GM21526 (cell line): ENCODE results near the gene NDUFAF8.
A peak's percentile ranks its signal among the peaks of the same experiment; 100 is the strongest.

Experiments
- ATAC-seq: cut with Tn5 transposase; IDR thresholded peaks from one replicate; pipeline ENCODE4 v1.9.1; 2021; ENCODE audit warnings: moderate library complexity; ENCODE audit not compliant: unreplicated experiment, low FRiP score

The NDUFAF8 gene, protein sequence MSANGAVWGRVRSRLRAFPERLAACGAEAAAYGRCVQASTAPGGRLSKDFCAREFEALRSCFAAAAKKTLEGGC

DNA sequence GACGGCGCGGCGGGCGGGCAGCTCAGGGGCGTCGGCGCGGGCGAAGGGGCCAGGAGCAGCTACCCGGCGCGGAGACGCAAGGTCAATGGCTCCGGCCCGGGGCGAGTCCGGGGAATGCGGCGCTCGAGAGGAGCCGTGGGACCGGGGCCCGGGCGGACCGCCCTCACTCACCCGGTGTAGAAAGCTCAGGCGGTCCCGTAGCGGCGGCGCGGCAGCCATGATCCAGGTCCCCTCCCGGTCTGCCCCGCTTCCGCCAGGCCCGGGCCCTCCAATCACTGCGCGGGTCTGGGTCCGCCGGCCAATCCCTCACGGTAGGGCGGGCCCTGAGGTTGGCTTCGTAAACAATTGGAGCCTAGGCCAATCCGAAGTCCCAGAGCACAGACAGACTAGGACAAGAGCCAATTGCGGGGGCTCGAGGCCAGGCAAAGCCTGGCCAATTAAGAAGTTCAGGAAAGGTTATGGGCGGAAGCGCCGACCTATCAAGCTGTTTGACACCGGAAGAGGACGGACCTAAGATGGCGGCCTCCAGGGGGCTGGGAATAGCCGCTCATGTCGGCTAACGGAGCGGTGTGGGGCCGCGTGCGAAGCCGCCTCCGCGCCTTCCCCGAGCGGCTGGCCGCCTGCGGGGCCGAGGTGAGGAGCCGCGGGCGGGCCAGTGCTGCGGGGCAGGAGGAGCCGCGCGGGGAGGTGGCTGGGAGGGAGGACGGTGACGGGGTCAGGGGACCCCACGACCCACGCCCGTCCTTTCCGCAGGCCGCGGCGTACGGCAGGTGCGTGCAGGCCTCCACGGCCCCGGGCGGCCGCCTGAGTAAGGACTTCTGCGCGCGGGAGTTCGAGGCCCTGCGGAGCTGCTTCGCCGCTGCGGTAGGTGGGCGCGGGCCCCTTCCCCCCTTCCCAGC is at the start of gene NDUFAF8, which contains the start of gene TEPSIN:
Gene NDUFAF8 (plus strand): TSS at position 504 of the 899 bp plus-strand sequence. CDS start 46 bp downstream, at position 550.
Gene TEPSIN (minus strand): TSS at position 241 of the 899 bp plus-strand sequence. CDS start 22 bp downstream, at position 219.
- peak; percentile 85 for ATAC-seq

- ATAC-seq = no peak
Measured at GRCh38 chr17:81189670-81190530, 49.2 kb upstream of the NDUFAF8 start.

- ATAC-seq = no peak
Measured at GRCh38 chr17:81190591-81190990, 48.5 kb upstream of the NDUFAF8 start.

DNA sequence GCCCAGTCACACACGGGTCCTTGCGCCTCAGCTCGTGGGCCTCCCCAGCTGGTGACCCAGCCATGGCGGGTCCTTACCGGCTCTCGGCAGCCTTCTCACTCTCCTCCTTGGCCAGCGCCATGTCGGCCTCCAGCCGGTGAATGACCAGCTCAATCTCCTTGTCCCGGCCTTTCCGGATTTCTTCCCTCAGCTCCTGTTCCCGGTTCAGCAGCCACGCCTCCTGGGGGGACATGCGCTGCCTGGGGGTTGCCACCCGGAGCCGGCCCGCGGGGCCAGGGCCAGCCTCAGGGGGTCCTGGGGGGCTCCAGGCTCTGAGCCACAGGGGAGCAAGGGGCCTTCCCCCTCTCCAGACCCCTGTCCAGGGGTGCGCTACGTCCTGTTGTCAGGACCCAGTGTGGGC is 48.0 kb upstream of the NDUFAF8 start:
- ATAC-seq = no peak

DNA sequence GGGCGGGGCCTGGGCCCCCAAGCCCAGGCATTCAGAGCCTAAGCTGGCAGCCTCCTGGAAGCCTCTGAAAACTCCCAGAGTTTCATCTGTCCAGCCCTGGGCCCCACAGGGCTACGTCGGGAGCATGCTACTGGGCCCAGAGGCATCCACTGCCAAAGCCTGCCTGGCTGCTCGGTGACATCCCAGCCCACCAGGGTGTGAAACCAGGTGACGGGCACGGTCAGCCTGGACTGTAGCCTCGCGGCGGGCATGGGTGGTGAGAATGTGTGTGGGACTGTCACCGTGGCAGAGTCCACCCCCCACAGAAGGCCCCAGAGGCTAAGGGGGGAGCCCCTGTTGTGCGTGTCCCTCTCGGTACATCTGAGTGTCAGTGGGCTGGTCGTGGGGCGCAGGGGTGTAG is 47.5 kb upstream of the NDUFAF8 start:
- no peak for ATAC-seq

- no peak for ATAC-seq
Measured at GRCh38 chr17:81192386-81193050, 46.6 kb upstream of the NDUFAF8 start.

DNA sequence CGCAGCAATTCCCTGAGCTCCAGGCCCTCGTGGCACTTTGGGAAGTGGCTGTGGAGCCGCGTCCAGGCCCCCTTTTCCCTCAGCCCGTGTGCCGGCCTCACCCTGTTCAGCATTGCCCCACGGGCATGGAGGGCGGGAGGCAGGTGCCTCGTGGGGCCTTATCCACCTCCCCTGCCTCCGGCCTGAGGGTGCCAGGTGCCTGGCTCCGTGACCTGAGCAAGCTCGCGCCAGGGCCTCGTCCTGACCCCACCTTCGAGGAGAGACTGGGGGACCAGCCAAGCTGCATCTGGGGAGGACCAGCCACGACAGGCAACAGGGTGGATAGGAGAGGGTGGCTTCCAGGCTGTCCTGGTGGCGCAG is 46.1 kb upstream of the NDUFAF8 start:
- no peak for ATAC-seq

DNA sequence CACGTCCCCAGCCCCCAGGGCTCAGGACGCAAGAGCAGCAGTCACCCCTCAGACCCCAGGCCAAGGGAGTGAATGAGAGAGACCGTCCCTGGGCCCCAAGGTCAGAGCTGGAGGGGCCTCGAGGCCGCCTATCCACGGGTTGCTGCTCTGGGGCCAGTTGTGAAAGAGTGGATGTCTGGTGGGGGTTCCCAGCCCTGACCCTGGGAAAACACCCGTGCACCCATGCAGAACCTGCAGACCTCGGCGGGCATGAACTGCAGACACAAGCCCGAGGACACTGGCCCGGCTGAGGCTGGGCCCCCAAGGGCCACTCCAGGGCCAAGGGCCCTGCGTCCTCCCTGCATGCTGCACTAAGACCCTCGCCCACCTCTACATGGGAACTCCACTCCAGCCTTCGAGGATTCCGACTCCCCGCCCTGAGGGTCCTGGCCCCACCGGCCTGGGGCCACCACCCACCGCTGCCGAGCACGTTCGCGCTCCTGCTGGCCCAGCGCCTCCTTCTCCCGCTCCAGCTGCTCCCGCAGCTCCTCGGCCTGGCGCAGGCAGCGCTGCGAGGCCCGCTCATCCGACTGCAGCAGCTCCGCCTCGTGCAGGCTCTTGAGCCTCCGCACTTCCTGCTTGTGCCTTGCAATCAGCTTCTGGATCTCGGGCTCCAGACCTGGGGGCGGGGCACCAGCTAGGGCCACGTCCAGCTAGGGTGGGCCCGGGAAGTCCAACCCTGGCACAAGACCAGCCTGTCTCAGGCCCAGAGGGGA is 45.5 kb upstream of the NDUFAF8 start:
- ATAC-seq = no peak

GRCh38 chr17:81194225-81194760 is 44.8 kb upstream of the NDUFAF8 start:
- no peak for ATAC-seq

DNA sequence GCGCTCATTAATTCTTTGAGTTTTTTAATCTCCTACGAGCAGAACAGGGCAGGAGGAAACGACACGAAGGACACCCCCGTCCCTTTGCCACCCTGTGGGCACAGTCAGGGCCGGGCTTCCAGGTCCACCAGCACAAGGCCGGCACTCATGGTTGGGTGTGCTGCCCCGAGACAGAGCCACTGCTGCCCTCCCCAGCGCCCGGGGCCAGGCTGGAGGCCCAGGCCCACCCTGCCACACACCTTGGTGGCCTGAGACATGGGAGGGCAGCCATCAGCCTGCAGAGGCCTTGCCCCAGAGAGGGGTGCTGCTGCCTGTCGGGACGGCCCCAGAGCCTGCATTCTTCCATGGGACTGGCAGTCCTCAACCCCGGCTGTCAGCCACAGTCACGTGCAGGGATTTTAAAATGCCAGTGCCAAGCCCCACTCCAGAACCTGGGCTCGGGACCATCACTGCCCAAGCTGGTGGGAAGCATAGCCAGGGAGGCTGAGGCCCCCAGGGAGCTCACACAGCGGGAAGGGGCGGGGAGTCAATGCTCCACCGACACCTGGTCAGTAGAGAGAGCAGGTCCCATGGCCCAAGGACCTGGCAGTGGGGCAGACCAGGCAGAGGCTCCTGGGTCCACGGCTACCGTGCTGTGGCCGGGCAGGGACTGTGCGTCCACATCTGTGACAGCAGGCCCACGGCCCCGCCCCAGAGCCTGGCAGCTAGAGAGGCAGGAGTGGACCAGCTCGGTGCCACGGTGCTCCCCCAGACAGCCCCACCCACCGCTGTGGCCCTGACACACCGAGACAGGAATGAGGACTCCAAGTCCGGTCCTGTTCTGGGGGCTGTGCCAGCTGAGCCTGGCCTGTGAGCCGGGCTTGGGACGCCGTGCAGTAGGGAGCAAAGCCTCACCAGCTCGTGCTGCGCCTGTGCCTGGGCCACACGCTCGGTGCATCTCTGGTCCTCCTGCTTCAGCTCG is 43.9 kb upstream of the NDUFAF8 start:
- no peak for ATAC-seq

DNA sequence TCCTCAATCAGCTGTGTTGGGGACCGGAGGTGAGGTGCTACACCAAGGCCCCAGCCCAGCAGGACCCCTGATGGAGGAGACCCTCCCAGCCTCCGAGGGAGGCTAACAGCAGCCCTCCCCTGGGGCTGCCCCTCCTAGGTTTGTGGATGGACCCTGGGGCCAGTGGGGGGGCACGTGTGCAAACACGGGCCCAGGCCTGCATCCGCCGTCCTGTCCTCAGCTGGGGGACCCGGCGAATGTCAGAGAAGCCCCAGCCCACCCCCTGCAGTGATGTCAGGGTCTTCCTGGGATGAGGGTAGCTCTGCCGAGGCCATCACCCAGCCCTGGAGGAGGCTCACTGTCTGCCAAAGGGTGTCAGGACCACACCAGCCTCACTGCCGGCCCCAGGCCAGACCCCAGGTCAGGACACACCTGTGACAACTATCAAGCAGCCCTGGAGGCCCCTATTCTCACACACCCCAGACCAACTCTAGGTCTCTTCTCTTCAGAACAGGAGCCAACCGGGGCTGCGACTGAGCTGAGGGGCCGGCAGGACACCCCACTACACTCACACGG is 43.1 kb upstream of the NDUFAF8 start:
- no peak for ATAC-seq

GRCh38 chr17:81196505-81197408 is 42.4 kb upstream of the NDUFAF8 start:
- ATAC-seq = no peak

GRCh38 chr17:81197409-81197795 is 41.7 kb upstream of the NDUFAF8 start:
- ATAC-seq = no peak

GRCh38 chr17:81197831-81198490 is 41.2 kb upstream of the NDUFAF8 start:
- ATAC-seq = no peak

DNA sequence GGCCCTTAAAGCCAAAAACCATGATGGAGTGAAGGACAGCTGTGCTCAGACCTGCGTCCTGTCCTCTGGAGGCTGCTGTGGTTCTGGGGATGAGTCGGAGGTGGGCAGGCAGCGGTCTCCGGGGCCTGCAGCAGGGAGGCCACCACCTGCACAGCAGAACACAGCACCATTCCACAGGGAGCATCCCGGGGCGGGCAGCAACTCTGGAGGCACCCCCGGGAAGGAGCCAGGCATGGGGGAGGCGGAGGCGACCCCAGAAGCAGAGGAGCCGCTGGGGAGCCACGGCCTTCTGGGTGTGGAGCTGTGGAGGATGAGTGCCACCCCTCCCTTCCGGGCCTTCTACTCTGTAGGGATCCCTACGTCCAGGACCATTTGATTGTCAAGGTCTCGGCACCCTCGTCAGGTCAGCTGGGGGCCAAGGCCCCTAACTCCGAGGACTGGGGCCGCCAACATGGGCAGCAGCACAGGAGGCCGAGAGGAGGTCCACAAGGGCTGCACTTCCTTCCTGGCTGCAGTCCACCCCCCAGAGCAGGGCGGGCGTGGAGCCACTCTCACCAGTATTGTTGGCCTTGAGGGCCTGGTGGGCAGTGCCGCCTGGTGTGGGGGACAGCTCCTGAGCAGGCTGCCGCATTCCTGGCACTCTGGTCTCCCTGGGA is 40.2 kb upstream of the NDUFAF8 start:
- no peak for ATAC-seq

DNA sequence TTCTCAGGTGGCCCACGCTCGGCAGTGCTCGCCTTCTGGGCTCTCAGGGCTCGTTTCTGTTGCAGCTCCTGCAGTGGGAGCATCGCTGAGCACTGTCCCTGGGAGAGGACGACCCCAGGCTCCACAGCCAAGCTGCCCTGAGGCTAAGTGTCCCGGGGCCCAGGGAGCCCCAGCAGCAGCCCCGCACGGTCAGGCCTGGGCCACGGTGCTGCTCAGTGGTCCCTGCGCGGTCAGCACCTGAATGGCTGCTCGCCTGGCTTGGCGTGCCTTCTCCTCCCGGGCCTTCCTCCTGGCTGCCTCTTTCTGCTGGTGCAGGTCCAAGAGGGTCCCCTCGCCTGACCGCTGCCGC is 39.7 kb upstream of the NDUFAF8 start:
- no peak for ATAC-seq
